DOHH2 (cell line): ENCODE measurements around the gene DGCR2.

Source experiments
- CTCF ChIP-seq: fragments of 200-600 bp; sonication (generic); IDR thresholded peaks from one replicate; pipeline ENCODE4 v1.5.1; 2014; ENCODE audit warnings: antibody characterized with exemption, mild to moderate bottlenecking, low read depth, low read length; ENCODE audit not compliant: poor library complexity, severe bottlenecking
- EZH2phosphoT487 ChIP-seq: fragments of 200-600 bp; sonication (generic); IDR thresholded peaks from 2 replicates; pipeline ENCODE4 v1.6.1; 2017; ENCODE audit warnings: borderline replicate concordance, mild to moderate bottlenecking, antibody characterized with exemption, low read length, moderate library complexity, mixed read lengths

- TF ChIP-seq CTCF (no peak), EZH2phosphoT487 (no peak)
Measured at GRCh38 chr22:19167106-19167869, 45.1 kb upstream of the DGCR2 start.
